Hepatocyte (in vitro differentiated cells): ENCODE measurements around the gene LY86.

Source experiments
- CTCF ChIP-seq: fragments of 200-600 bp; sonication (generic); IDR thresholded peaks from 2 replicates; pipeline ENCODE4 v1.5.1; 2016; ENCODE audit warnings: antibody characterized with exemption, mild to moderate bottlenecking; ENCODE audit not compliant: poor library complexity
- EZH2 ChIP-seq: fragments of 200-600 bp; sonication (generic); IDR thresholded peaks from 2 replicates; pipeline ENCODE4 v1.6.1; 2016; ENCODE audit warnings: antibody characterized with exemption, mild to moderate bottlenecking, borderline replicate concordance

- no peak for TF ChIP-seq CTCF
- no peak for TF ChIP-seq EZH2
These were observed 42.5 kb downstream of the LY86 start for GRCh38 chr6:6631053-6631452.
